ENCODE results near the gene PLET1.

DNA sequence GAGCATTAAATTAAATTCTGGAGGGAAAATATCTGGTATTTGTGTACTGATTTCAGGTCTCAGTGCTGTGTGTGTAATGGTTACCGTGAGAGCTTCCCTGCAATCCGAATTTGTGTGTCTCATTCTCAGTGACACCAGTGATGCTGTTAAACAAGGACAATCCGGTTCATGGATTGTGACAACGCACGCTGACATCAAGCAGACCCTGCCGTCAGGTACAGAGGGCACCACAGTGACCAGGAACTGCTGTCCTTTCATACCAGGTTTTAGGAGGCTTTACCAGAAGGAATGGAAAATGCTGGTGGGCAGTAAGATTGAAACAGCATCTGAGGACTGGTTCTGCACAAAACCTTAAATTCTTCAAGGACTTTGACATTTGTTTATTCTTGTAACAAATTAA, 30.5 kb upstream of the PLET1 start:
- TF ChIP-seq CTCF (IDR thresholded peaks at IDR 0.05; ENCODE audit: borderline replicate concordance, extremely low read depth, low read length, poor library complexity, severe bottlenecking) (no peak), EZH2 (IDR thresholded peaks at IDR 0.05; ENCODE audit: borderline replicate concordance, low read depth, low read length, severe bottlenecking) (no peak)

Data from DND-41 (cell line).